ENCODE measurements around the gene BOD1L1.

BOD1L1 gene

GRCh38 chr4:13555325-13555724 is 72.2 kb downstream of the BOD1L1 start:
- no peak for DNase-seq

- no peak for DNase-seq
Observed at GRCh38 chr4:13553081-13553480, 74.4 kb downstream of the BOD1L1 start.

GRCh38 chr4:13548984-13549546 is 78.5 kb downstream of the BOD1L1 start:
- peak; percentile 74 for DNase-seq

GRCh38 chr4:13548059-13548983 is 79.2 kb downstream of the BOD1L1 start:
- no peak for DNase-seq

GRCh38 chr4:13547485-13548041 is 80.0 kb downstream of the BOD1L1 start:
- no peak for DNase-seq

GRCh38 chr4:13546941-13547484 is 80.5 kb downstream of the BOD1L1 start:
- no peak for DNase-seq

- no peak for DNase-seq
Observed at GRCh38 chr4:13546142-13546940, 81.2 kb downstream of the BOD1L1 start.

- no peak for DNase-seq
Observed at GRCh38 chr4:13545394-13545808, 82.1 kb downstream of the BOD1L1 start.

GRCh38 chr4:13544606-13545393 is 82.7 kb downstream of the BOD1L1 start:
- DNase-seq = peak; percentile 71

GRCh38 chr4:13543839-13544605 is 83.5 kb downstream of the BOD1L1 start, which contains the start of gene NKX3-2:
NKX3-2 (minus strand) TSS chr4:13544508; CDS start chr4:13544414, 94 bp downstream.
- no peak for DNase-seq

GRCh38 chr4:13543032-13543838 is 84.3 kb downstream of the BOD1L1 start:
- DNase-seq = no peak

GRCh38 chr4:13542577-13543031 is 84.9 kb downstream of the BOD1L1 start:
- DNase-seq = no peak

- DNase-seq = no peak
Observed at GRCh38 chr4:13541720-13542576, 85.6 kb downstream of the BOD1L1 start.

GRCh38 chr4:13541176-13541604 is 86.3 kb downstream of the BOD1L1 start:
- DNase-seq = no peak

- DNase-seq = no peak
Observed at GRCh38 chr4:13540446-13541175, 86.9 kb downstream of the BOD1L1 start.

- no peak for DNase-seq
Observed at GRCh38 chr4:13539619-13540445, 87.7 kb downstream of the BOD1L1 start.

- no peak for DNase-seq
Observed at GRCh38 chr4:13539047-13539618, 88.4 kb downstream of the BOD1L1 start.
